H1 (cell line): Measurements from ENCODE around the gene F8A2.

Source experiments
- EZH2 ChIP-seq: fragments of 200-600 bp; sonication (generic); IDR thresholded peaks from 2 replicates; pipeline ENCODE4 v1.7.1; 2012; ENCODE audit warnings: low read depth, mild to moderate bottlenecking, moderate library complexity, low read length, inconsistent platforms; ENCODE audit not compliant: severe bottlenecking
- RAD21 ChIP-seq, 2 experiments: IDR thresholded peaks in 1 of 2; conservative IDR thresholded peaks in 1 of 2; 2 replicates each; pipeline ENCODE4 v1.6.1; 2011; ENCODE audit warnings: low read depth in 2 of 2, low read length in 2 of 2, improper control_type of control experiment in 1 of 2, inconsistent platforms in 1 of 2, mild to moderate bottlenecking in 1 of 2, moderate library complexity in 1 of 2
- YY1 ChIP-seq: IDR thresholded peaks from 2 replicates; pipeline ENCODE4 v1.6.1; 2011; ENCODE audit warnings: low read depth, mild to moderate bottlenecking, low read length

DNA sequence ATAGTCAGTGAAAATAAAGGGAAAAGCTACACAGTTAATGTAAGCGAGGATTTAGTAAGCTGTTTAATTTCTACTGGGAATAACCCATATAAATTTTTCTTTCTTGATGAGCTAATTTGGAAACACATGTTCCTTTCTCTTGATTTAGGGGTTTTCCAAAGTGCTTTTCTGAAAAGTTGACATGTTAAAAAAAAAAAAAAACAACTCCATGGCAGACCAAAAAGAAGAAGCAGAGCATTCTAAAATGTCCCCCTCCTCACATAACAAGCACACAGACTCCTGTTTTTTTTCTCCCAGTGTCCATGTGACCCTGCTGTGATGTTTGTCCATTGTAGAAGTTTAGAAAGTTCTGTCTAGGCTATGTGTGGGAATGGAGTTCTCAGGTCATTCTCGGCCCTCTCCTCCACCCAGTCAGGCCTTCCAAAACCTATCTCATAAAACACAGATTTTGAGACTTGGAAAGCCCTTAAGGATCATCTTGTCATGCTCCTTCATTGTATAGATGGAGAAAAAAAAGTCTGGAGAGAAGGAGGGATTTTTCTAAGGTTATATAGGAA lies 48.3 kb upstream of the F8A2 start:
- TF ChIP-seq EZH2 (no peak), YY1 (no peak), RAD21 (IDR thresholded peaks at IDR 0.05 in 1 of 2, conservative IDR thresholded peaks at IDR 0.05 in 1 of 2; ENCODE audit: low read depth in 2 of 2, low read length in 2 of 2) (no peak)
